Measurements from ENCODE around the gene FRMPD4. TPM values are rescaled to one million over a fixed set of nuclear protein-coding genes. Genes with fewer than 3 reads are reported as not detected.

FRMPD4 gene
- total and polyA plus RNA-seq, 2 of the 13 experiments (the other 11 are each of a cell fraction or from before 2014, with no cell fraction given): not detected

DNA sequence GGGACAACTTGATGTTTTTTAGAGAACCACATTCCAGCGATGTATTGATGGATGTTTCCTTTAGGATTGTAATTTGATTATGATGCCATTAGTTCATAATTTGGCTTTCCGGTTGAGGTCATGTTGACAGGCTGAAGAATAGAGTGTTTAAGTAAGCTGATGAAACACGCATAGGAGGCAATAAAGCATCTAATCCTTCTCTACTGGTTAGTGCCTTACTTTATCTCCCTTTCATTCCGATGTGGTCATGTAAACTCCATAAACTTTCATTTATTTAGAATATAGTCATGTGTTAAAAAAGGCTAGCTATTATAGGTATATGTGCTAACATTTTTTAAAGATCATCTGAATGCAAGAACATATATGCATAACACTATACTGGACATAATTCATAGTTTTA is 15.0 kb downstream of the FRMPD4 start:
- no peak for FAIRE-seq
- no peaks in the 10 kb centered on the region for H3K4me1 ChIP-seq (ENCODE audit: insufficient read depth, low read length)
- intact Hi-C loops (cut with micrococcal nuclease; ENCODE audit: unreplicated experiment): no loop called here

GRCh38 chrX:12153741-12154140 is 15.5 kb downstream of the FRMPD4 start:
- ChIA-PET CTCF (ENCODE audit: low intra/inter-chr PET ratio, low total read pairs) (no interaction called here), POLR2A (no interaction called here)
- FAIRE-seq (no peak), ATAC-seq (no peak), DNase-seq (ENCODE audit: low spot score) (no peak)
- no TSS peak for BruUV-seq (replicated peaks)
- Histone ChIP-seq H3K9me3 (ENCODE audit: low read length) (no peaks in the 10 kb centered on the region), H3K4me3 (replicated peaks in 1 of 3; ENCODE audit: insufficient read depth in 1 of 3, low read depth in 2 of 3, low read length in 3 of 3) (no peak overlapping the region), H3K27ac (ENCODE audit: extremely low read length, insufficient read depth, low read length) (no peak overlapping the region), H2AFZ (ENCODE audit: low read length) (no peak overlapping the region), H3K4me1 (ENCODE audit: insufficient read depth, low read length) (no peaks in the 10 kb centered on the region), H3K9ac (ENCODE audit: insufficient read depth, low read depth, low read length) (no peak overlapping the region), H3K4me2 (ENCODE audit: low read depth, low read length) (no peak overlapping the region), H4K20me1 (ENCODE audit: insufficient read depth, low read length) (no peaks in the 10 kb centered on the region), H3K79me2 (ENCODE audit: insufficient read depth, low read length) (no peaks in the 10 kb centered on the region), H3K27me3 (ENCODE audit: control insufficient read depth in 1 of 2, insufficient read depth in 2 of 2, low read length in 2 of 2) (no peaks in the 10 kb centered on the region), H3K36me3 (replicated peaks in 1 of 2; ENCODE audit: control insufficient read depth in 1 of 2, insufficient read depth in 2 of 2, low read length in 2 of 2) (no peaks in the 10 kb centered on the region)
- intact Hi-C loops (cut with micrococcal nuclease; ENCODE audit: unreplicated experiment): no loop called here
- WGBS (ENCODE audit: low lambda C conversion rate): 0% methylated on average over 1 of the region's 1 CpG
- in situ Hi-C loops (cut with HindIII; ENCODE audit: extremely low pct_ligation_motif_present, low pct_unique_long_range_greater_than_20kb): no loop called here
- TF ChIP-seq PRDM10 (CRISPR knock-in tag; IDR thresholded peaks at IDR 0.05; ENCODE audit: low read depth) (no peak), HMG20B (CRISPR knock-in tag; conservative IDR thresholded peaks at IDR 0.05) (no peak), EP300 (IDR thresholded peaks at IDR 0.05; ENCODE audit: low read depth in 2 of 2, low read length in 2 of 2) (no peak), EP300 (CRISPR knock-in tag; IDR thresholded peaks at IDR 0.05; ENCODE audit: borderline replicate concordance) (no peak), SKI (IDR thresholded peaks at IDR 0.05; ENCODE audit: partially characterized antibody) (no peak), MLXIP (CRISPR knock-in tag; IDR thresholded peaks at IDR 0.05; ENCODE audit: borderline replicate concordance) (no peak)
- TF ChIP-seq, protein P1, sequence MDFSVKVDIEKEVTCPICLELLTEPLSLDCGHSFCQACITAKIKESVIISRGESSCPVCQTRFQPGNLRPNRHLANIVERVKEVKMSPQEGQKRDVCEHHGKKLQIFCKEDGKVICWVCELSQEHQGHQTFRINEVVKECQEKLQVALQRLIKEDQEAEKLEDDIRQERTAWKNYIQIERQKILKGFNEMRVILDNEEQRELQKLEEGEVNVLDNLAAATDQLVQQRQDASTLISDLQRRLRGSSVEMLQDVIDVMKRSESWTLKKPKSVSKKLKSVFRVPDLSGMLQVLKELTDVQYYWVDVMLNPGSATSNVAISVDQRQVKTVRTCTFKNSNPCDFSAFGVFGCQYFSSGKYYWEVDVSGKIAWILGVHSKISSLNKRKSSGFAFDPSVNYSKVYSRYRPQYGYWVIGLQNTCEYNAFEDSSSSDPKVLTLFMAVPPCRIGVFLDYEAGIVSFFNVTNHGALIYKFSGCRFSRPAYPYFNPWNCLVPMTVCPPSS (IDR thresholded peaks at IDR 0.05): no peak

More for the DNA sequence above, 15.0 kb downstream of the FRMPD4 start:
- ChIA-PET POLR2A (no interaction called here), CTCF (ENCODE audit: low intra/inter-chr PET ratio, low total read pairs) (no interaction called here)
- 29% methylated on average over 4 of the region's 4 CpGs for WGBS (ENCODE audit: low lambda C conversion rate)
- TF ChIP-seq BRCA1 (CRISPR knock-in tag; IDR thresholded peaks at IDR 0.05): no peak
- TF ChIP-seq, protein P2, sequence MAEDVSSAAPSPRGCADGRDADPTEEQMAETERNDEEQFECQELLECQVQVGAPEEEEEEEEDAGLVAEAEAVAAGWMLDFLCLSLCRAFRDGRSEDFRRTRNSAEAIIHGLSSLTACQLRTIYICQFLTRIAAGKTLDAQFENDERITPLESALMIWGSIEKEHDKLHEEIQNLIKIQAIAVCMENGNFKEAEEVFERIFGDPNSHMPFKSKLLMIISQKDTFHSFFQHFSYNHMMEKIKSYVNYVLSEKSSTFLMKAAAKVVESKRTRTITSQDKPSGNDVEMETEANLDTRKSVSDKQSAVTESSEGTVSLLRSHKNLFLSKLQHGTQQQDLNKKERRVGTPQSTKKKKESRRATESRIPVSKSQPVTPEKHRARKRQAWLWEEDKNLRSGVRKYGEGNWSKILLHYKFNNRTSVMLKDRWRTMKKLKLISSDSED (CRISPR knock-in tag; IDR thresholded peaks at IDR 0.05): no peak
- TF ChIP-seq ZNF432 (CRISPR knock-in tag; IDR thresholded peaks at IDR 0.05; ENCODE audit: borderline replicate concordance): no peak
- H3K27ac ChIP-seq (ENCODE audit: extremely low read length, insufficient read depth, low read length): no peak overlapping the region
- no peak overlapping the region for H3K4me3 ChIP-seq (replicated peaks in 1 of 3; ENCODE audit: insufficient read depth in 1 of 3, low read depth in 2 of 3, low read length in 3 of 3)
- H3K4me2 ChIP-seq (ENCODE audit: low read depth, low read length): no peak overlapping the region
- no peaks in the 10 kb centered on the region for H4K20me1 ChIP-seq (ENCODE audit: insufficient read depth, low read length)
- no peak for DNase-seq (ENCODE audit: low spot score)
- H2AFZ ChIP-seq (ENCODE audit: low read length): no peak overlapping the region
- H3K36me3 ChIP-seq (replicated peaks in 1 of 2; ENCODE audit: control insufficient read depth in 1 of 2, insufficient read depth in 2 of 2, low read length in 2 of 2): no peaks in the 10 kb centered on the region
- no peaks in the 10 kb centered on the region for H3K9me3 ChIP-seq (ENCODE audit: low read length)
- no peaks in the 10 kb centered on the region for H3K79me2 ChIP-seq (ENCODE audit: insufficient read depth, low read length)
- BruUV-seq (replicated peaks): no TSS peak
- no peaks in the 10 kb centered on the region for H3K27me3 ChIP-seq (ENCODE audit: control insufficient read depth in 1 of 2, insufficient read depth in 2 of 2, low read length in 2 of 2)
- in situ Hi-C loops (cut with HindIII; ENCODE audit: extremely low pct_ligation_motif_present, low pct_unique_long_range_greater_than_20kb): no loop called here
- H3K9ac ChIP-seq (ENCODE audit: insufficient read depth, low read depth, low read length): no peak overlapping the region
- no peak for ATAC-seq

All from HepG2 (cell line).